SK-N-SH (cell line): ENCODE measurements around the gene TAF1D.

Experiments used
- EP300 ChIP-seq, 2 experiments: IDR thresholded peaks; 2 replicates each; pipeline versions ENCODE4 v1.4.0 to v1.6.1; 2012; ENCODE audit warnings: borderline replicate concordance in 1 of 2, low read depth in 1 of 2, low read length in 1 of 2
- EZH2phosphoT487 ChIP-seq: fragments of 200-600 bp; sonication (generic); IDR thresholded peaks from 2 replicates; pipeline ENCODE4 v1.6.1; 2017; ENCODE audit warnings: low read depth, mixed run types, mild to moderate bottlenecking, antibody characterized with exemption, moderate library complexity, borderline replicate concordance
- JUND ChIP-seq: IDR thresholded peaks from 2 replicates; pipeline ENCODE4 v1.4.0; 2012
- NRF1 ChIP-seq: IDR thresholded peaks from 2 replicates; pipeline ENCODE4 v1.6.1; 2012; ENCODE audit warnings: low read depth, mild to moderate bottlenecking, low read length
- SMC3 ChIP-seq: IDR thresholded peaks from 2 replicates; pipeline ENCODE4 v1.6.1; 2012; ENCODE audit warnings: low read depth, low read length, improper control_type of control experiment
- TEAD4 ChIP-seq: IDR thresholded peaks from 2 replicates; pipeline ENCODE4 v1.4.0; 2012; ENCODE audit warnings: mild to moderate bottlenecking, borderline replicate concordance; ENCODE audit not compliant: insufficient read depth
- TF ChIP-seq, protein P1 (sequence below): IDR thresholded peaks from 2 replicates; pipeline ENCODE4 v1.4.0; 2012; ENCODE audit warnings: low read depth, borderline replicate concordance
- TF ChIP-seq, protein P2 (sequence below): fragments of 200-600 bp; sonication (generic); IDR thresholded peaks from 2 replicates; pipeline ENCODE4 v1.6.1; 2017; ENCODE audit warnings: antibody characterized with exemption, mild to moderate bottlenecking, moderate library complexity
- TF ChIP-seq, protein P3 (sequence below): IDR thresholded peaks from 2 replicates; pipeline ENCODE4 v1.6.1; 2012; ENCODE audit warnings: mild to moderate bottlenecking, low read depth, low read length, moderate library complexity

DNA sequence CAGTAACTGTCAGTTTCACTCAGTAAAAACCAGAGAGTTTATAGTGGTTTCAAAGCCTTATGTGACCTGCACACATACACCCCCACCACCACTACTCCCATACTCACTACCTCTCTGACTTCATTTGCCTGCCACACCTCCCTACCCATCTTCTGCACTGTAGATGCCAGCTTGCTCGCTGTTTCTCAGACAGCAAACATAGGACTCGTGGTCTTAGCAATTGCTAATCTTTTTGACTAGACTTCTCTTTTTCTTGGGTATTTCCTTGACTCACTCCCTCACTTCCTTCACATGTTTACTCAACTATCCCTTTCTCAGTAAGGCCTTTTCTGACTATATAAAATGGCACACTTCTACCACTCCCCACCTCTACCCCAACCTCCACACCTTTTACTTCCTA, 52.1 kb downstream of the TAF1D start:
- TF ChIP-seq NRF1 (no peak), EP300 (IDR thresholded peaks at IDR 0.05; ENCODE audit: borderline replicate concordance in 1 of 2, low read depth in 1 of 2, low read length in 1 of 2) (no peak), EZH2phosphoT487 (no peak), TEAD4 (no peak), JUND (no peak), SMC3 (no peak)
- TF ChIP-seq, protein P1, sequence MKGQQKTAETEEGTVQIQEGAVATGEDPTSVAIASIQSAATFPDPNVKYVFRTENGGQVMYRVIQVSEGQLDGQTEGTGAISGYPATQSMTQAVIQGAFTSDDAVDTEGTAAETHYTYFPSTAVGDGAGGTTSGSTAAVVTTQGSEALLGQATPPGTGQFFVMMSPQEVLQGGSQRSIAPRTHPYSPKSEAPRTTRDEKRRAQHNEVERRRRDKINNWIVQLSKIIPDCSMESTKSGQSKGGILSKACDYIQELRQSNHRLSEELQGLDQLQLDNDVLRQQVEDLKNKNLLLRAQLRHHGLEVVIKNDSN = no peak
- TF ChIP-seq, protein P2, sequence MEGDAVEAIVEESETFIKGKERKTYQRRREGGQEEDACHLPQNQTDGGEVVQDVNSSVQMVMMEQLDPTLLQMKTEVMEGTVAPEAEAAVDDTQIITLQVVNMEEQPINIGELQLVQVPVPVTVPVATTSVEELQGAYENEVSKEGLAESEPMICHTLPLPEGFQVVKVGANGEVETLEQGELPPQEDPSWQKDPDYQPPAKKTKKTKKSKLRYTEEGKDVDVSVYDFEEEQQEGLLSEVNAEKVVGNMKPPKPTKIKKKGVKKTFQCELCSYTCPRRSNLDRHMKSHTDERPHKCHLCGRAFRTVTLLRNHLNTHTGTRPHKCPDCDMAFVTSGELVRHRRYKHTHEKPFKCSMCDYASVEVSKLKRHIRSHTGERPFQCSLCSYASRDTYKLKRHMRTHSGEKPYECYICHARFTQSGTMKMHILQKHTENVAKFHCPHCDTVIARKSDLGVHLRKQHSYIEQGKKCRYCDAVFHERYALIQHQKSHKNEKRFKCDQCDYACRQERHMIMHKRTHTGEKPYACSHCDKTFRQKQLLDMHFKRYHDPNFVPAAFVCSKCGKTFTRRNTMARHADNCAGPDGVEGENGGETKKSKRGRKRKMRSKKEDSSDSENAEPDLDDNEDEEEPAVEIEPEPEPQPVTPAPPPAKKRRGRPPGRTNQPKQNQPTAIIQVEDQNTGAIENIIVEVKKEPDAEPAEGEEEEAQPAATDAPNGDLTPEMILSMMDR = no peak
- TF ChIP-seq, protein P3, sequence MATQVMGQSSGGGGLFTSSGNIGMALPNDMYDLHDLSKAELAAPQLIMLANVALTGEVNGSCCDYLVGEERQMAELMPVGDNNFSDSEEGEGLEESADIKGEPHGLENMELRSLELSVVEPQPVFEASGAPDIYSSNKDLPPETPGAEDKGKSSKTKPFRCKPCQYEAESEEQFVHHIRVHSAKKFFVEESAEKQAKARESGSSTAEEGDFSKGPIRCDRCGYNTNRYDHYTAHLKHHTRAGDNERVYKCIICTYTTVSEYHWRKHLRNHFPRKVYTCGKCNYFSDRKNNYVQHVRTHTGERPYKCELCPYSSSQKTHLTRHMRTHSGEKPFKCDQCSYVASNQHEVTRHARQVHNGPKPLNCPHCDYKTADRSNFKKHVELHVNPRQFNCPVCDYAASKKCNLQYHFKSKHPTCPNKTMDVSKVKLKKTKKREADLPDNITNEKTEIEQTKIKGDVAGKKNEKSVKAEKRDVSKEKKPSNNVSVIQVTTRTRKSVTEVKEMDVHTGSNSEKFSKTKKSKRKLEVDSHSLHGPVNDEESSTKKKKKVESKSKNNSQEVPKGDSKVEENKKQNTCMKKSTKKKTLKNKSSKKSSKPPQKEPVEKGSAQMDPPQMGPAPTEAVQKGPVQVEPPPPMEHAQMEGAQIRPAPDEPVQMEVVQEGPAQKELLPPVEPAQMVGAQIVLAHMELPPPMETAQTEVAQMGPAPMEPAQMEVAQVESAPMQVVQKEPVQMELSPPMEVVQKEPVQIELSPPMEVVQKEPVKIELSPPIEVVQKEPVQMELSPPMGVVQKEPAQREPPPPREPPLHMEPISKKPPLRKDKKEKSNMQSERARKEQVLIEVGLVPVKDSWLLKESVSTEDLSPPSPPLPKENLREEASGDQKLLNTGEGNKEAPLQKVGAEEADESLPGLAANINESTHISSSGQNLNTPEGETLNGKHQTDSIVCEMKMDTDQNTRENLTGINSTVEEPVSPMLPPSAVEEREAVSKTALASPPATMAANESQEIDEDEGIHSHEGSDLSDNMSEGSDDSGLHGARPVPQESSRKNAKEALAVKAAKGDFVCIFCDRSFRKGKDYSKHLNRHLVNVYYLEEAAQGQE = no peak
